PC-3 (cell line): Measurements from ENCODE around the gene CNIH3. TPM values are rescaled to one million over a fixed set of nuclear protein-coding genes. Genes with fewer than 3 reads are reported as not detected.

Source experiments
- ATAC-seq: fragments of 200-7000 bp; cut with Tn5 transposase; 2 replicates; pipeline ENCODE4 v1.9.1; 2020; ENCODE audit warnings: mild to moderate bottlenecking, moderate library complexity
- BruUV-seq: library from RNA; stranded (reverse); fragments of 400-500 nt; replicated peaks from 2 replicates; lab custom pipeline; 2021; lab: Mats Ljungman, UMichigan
- CTCF ChIA-PET: fragments of 300-600 bp; sonication (Branson Sonifier 250); formaldehyde crosslinking; loops from one replicate; lab custom pipeline; 2022; ENCODE audit warnings: antibody characterized with exemption; lab: Charles Lee
- POLR2A ChIA-PET: fragments of 300-600 bp; sonication (Branson Sonifier 250); formaldehyde crosslinking; loops from one replicate; lab custom pipeline; 2022; ENCODE audit warnings: antibody characterized with exemption; ENCODE audit not compliant: unreplicated experiment; lab: Charles Lee
- DNase-seq: peaks from one replicate; pipeline ENCODE4 v3.0.0-alpha.2; 2015
- H2AFZ ChIP-seq: fragments of 300-600 bp; sonication (generic); 2 replicates; pipeline ENCODE4 v1.6.0; 2016; ENCODE audit warnings: antibody characterized with exemption, low read length
- H3F3A ChIP-seq: fragments of 300-600 bp; sonication (generic); one replicate; pipeline ENCODE4 v1.6.0; 2017; ENCODE audit warnings: antibody characterized with exemption, low read length, control low read depth, mild to moderate bottlenecking; ENCODE audit not compliant: unreplicated experiment
- H3K27ac ChIP-seq: fragments of 300-600 bp; sonication (generic); 2 replicates; pipeline ENCODE4 v1.5.1; 2016; ENCODE audit warnings: mild to moderate bottlenecking, low read length
- H3K27me3 ChIP-seq: fragments of 300-600 bp; sonication (generic); 2 replicates; pipeline ENCODE4 v1.6.1; 2016; ENCODE audit warnings: low read length, mixed read lengths
- H3K36me3 ChIP-seq: fragments of 300-600 bp; sonication (generic); 2 replicates; pipeline ENCODE4 v1.6.1; 2016; ENCODE audit warnings: low read depth, mixed run types, low read length, mixed read lengths
- H3K4me1 ChIP-seq: fragments of 300-600 bp; sonication (generic); 2 replicates; pipeline ENCODE4 v1.5.1; 2016; ENCODE audit warnings: low read length; ENCODE audit not compliant: insufficient read depth
- H3K4me2 ChIP-seq: fragments of 300-600 bp; sonication (generic); 2 replicates; pipeline ENCODE4 v1.6.0; 2016; ENCODE audit warnings: low read length
- H3K4me3 ChIP-seq: fragments of 300-600 bp; sonication (generic); 2 replicates; pipeline ENCODE4 v1.5.1; 2016; ENCODE audit warnings: mild to moderate bottlenecking, low read length, mixed read lengths
- H3K79me2 ChIP-seq: fragments of 300-600 bp; sonication (generic); 2 replicates; pipeline ENCODE4 v1.6.1; 2017; ENCODE audit warnings: low read length, mixed read lengths
- H3K9ac ChIP-seq: fragments of 300-600 bp; sonication (generic); 2 replicates; pipeline ENCODE4 v1.6.0; 2016; ENCODE audit warnings: mild to moderate bottlenecking, low read length
- H3K9me2 ChIP-seq: fragments of 300-600 bp; sonication (generic); replicated peaks from 2 replicates; pipeline ENCODE4 v1.6.1; 2016; ENCODE audit warnings: mixed run types, low read length, mixed read lengths
- H3K9me3 ChIP-seq: fragments of 300-600 bp; sonication (generic); 2 replicates; pipeline ENCODE4 v1.6.1; 2016; ENCODE audit warnings: low read length, mixed read lengths
- H4K20me1 ChIP-seq: fragments of 300-600 bp; sonication (generic); 2 replicates; pipeline ENCODE4 v1.6.1; 2016; ENCODE audit warnings: low read length, mixed read lengths
- EZH2 ChIP-seq: fragments of 300-600 bp; sonication (generic); IDR thresholded peaks from one replicate; pipeline ENCODE4 v1.6.1; 2017; ENCODE audit warnings: antibody characterized with exemption, mild to moderate bottlenecking, low read length; ENCODE audit not compliant: unreplicated experiment
- EZH2phosphoT487 ChIP-seq: fragments of 300-600 bp; sonication (generic); IDR thresholded peaks from 2 replicates; pipeline ENCODE4 v1.6.1; 2018; ENCODE audit warnings: mild to moderate bottlenecking, antibody characterized with exemption, low read length, borderline replicate concordance
- intact Hi-C: fragments of 100-400 bp; cut with micrococcal nuclease; formaldehyde crosslinking; loops from 2 replicates; pipeline ENCODE4 v1.9.0; 2023
- total RNA-seq: library from RNA; depleted of rRNA; stranded (reverse); fragments of >200 nt; gene quantifications from 2 replicates; pipeline ENCODE4 v1.2.3, GENCODE V29; 2014
- TF ChIP-seq, protein P1 (sequence below): fragments of 300-600 bp; sonication (generic); conservative IDR thresholded peaks from 2 replicates; pipeline ENCODE4 v1.5.1; 2017; ENCODE audit warnings: antibody characterized with exemption, low read depth, mild to moderate bottlenecking, low read length

The CNIH3 gene
- total RNA-seq, 1 experiment from 2014 or later = 7.4 TPM

DNA sequence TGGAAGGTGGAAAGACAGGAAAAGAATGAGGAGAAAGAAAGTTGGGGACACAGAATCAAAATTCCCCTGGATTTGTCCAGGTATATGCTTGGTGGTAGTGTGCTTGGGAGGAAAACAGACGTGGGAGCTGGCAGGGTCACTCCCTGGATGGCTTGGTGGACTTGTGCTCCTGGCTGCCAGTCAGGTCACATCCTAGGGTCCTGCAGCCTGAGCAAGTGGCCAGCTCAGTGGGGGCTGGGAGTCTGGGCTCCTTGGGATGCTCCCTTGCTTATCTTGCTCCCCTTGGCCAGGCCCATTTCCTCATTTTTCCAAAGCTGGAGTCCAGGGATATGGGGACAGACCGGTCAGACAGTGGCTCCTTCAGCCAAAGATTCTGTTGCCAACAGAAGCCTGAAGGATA is 144.0 kb downstream of the CNIH3 start:
- Histone ChIP-seq H3K9me2 (no peaks in the 10 kb centered on the region), H3K4me1 (no peaks in the 10 kb centered on the region), H3K27ac (no peak overlapping the region), H4K20me1 (no peaks in the 10 kb centered on the region), H3K36me3 (no peaks in the 10 kb centered on the region), H3K4me2 (no peak overlapping the region), H3K79me2 (no peaks in the 10 kb centered on the region), H3K9ac (no peak overlapping the region), H3K27me3 (0 out of 2 replicates have a peak, but pooled peaks cover under 1% of the 10 kb centered on the region), H3F3A (no peaks in the 10 kb centered on the region), H3K4me3 (no peak overlapping the region), H2AFZ (no peak overlapping the region), H3K9me3 (no peaks in the 10 kb centered on the region)
- CTCF ChIA-PET = no interaction called here
- intact Hi-C loops = no loop called here
- no TSS peak for BruUV-seq
- DNase-seq (no peak), ATAC-seq (no peak)
- POLR2A ChIA-PET = no interaction called here
- TF ChIP-seq EZH2 = no peak
- TF ChIP-seq, protein P1, sequence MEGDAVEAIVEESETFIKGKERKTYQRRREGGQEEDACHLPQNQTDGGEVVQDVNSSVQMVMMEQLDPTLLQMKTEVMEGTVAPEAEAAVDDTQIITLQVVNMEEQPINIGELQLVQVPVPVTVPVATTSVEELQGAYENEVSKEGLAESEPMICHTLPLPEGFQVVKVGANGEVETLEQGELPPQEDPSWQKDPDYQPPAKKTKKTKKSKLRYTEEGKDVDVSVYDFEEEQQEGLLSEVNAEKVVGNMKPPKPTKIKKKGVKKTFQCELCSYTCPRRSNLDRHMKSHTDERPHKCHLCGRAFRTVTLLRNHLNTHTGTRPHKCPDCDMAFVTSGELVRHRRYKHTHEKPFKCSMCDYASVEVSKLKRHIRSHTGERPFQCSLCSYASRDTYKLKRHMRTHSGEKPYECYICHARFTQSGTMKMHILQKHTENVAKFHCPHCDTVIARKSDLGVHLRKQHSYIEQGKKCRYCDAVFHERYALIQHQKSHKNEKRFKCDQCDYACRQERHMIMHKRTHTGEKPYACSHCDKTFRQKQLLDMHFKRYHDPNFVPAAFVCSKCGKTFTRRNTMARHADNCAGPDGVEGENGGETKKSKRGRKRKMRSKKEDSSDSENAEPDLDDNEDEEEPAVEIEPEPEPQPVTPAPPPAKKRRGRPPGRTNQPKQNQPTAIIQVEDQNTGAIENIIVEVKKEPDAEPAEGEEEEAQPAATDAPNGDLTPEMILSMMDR = no peak
- no peak for TF ChIP-seq EZH2phosphoT487

DNA sequence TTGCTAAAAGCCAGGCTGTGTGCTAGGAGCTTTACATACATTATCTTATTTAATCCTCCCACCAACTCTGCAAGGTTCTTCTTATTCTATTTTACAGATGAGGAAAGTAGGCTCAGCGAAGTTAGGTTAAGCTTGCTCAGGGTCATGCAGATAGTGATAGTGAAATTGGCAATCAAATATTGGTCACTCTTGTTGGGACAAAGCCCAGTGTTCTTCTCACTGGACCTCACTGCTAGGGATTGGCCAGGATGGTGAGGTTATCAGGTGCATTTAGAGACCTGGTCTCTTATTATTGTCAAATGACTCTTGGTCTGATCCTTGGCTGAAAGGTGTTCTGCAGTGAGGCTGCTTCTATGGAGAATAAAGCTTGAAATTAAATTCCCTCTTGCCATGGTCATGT is 145.1 kb downstream of the CNIH3 start:
- Histone ChIP-seq H3F3A (no peaks in the 10 kb centered on the region), H3K36me3 (no peaks in the 10 kb centered on the region), H2AFZ (no peak overlapping the region), H3K79me2 (no peaks in the 10 kb centered on the region), H3K27me3 (peaks cover 8% of the 10 kb centered on the region), H3K9me2 (no peaks in the 10 kb centered on the region), H3K9me3 (no peaks in the 10 kb centered on the region), H3K4me2 (no peak overlapping the region), H3K4me3 (no peak overlapping the region), H4K20me1 (no peaks in the 10 kb centered on the region), H3K4me1 (no peaks in the 10 kb centered on the region), H3K9ac (no peak overlapping the region), H3K27ac (no peak overlapping the region)
- TF ChIP-seq, protein P1 = no peak
- no peak for TF ChIP-seq EZH2
- TF ChIP-seq EZH2phosphoT487 = no peak
- no peak for ATAC-seq
- BruUV-seq = no TSS peak
- ChIA-PET POLR2A (no interaction called here), CTCF (no interaction called here)
- intact Hi-C loops = no loop called here
- DNase-seq = no peak

DNA sequence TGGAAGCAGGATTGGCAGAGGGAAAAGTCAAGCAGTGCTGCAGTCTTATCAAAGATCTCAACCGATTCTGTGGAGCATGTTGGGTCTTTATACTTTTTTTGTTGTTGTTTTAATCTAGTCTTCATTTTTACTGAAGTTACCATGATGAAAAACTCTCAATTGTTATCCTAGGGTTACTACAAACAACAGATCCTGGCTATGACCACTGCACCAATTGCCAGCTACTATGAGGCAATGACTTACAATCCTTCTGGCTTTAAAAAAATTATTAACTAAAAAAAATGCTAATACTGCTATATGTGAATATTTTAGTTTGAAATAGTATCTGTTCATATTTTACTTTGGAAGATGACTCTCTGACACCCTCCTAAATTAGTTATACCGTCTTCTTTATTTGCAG is 145.9 kb downstream of the CNIH3 start:
- H3K9ac ChIP-seq = no peak overlapping the region
- TF ChIP-seq, protein P1 = no peak
- TF ChIP-seq EZH2 = no peak
- TF ChIP-seq EZH2phosphoT487 = no peak
- ATAC-seq = no peak
- no peaks in the 10 kb centered on the region for H4K20me1 ChIP-seq
- no peaks in the 10 kb centered on the region for H3K36me3 ChIP-seq
- CTCF ChIA-PET = no interaction called here
- no peak overlapping the region for H3K4me2 ChIP-seq
- intact Hi-C loops = no loop called here
- POLR2A ChIA-PET = no interaction called here
- H3K9me3 ChIP-seq = no peaks in the 10 kb centered on the region
- DNase-seq = no peak
- no peaks in the 10 kb centered on the region for H3K9me2 ChIP-seq
- H3K27ac ChIP-seq = no peak overlapping the region
- no peaks in the 10 kb centered on the region for H3K79me2 ChIP-seq
- no peaks in the 10 kb centered on the region for H3K4me1 ChIP-seq
- no peak overlapping the region for H3K4me3 ChIP-seq
- no peak overlapping the region for H2AFZ ChIP-seq
- H3K27me3 ChIP-seq = peaks cover 13% of the 10 kb centered on the region
- no TSS peak for BruUV-seq
- H3F3A ChIP-seq = no peaks in the 10 kb centered on the region
